SK-N-SH (cell line): ENCODE data around the gene CPLX1. TPM values are rescaled to one million over a fixed set of nuclear protein-coding genes. Genes with fewer than 3 reads are reported as not detected.

ENCODE experiments used
- CTCF ChIA-PET: fragments of 300-600, 350-600 bp; formaldehyde crosslinking; extraction: SDS; loops from one replicate; lab custom pipeline; 2021; lab: Yijun Ruan, JAX
- POLR2A ChIA-PET: fragments of 350-600 bp; sonication (Branson Sonifier 250); formaldehyde crosslinking; extraction: SDS; loops from one replicate; lab custom pipeline; 2020; ENCODE audit warnings: antibody characterized with exemption, inconsistent platforms; lab: Yijun Ruan, JAX
- DNase-seq: peaks from one replicate; pipeline ENCODE4 v3.0.0; 2012
- H2AFZ ChIP-seq: fragments of 200-600 bp; sonication (generic); 2 replicates; pipeline ENCODE4 v1.8.1; 2016; ENCODE audit warnings: antibody characterized with exemption, mild to moderate bottlenecking, low read depth
- H3F3A ChIP-seq: fragments of 200-600 bp; sonication (generic); replicated peaks from 2 replicates; pipeline ENCODE3; 2016; ENCODE audit warnings: antibody characterized with exemption, mild to moderate bottlenecking; ENCODE audit not compliant: insufficient read depth
- H3K27ac ChIP-seq, 2 experiments: fragments of 200-500 bp in 1 of 2; fragments of 200-600 bp in 1 of 2; sonication (Bioruptor generic) in 1 of 2; sonication (generic), shearing (Covaris generic) in 1 of 2; 2 replicates each; pipeline versions ENCODE4 v1.5.1 to v1.6.1; 2014 to 2016; ENCODE audit warnings: low read depth in 2 of 2, inconsistent platforms in 1 of 2, low read length in 1 of 2, mild to moderate bottlenecking in 1 of 2, mixed read lengths in 1 of 2
- H3K27me3 ChIP-seq: fragments of 200-600 bp; sonication (generic), shearing (Covaris generic); 2 replicates; pipeline ENCODE4 v1.6.1; 2016; ENCODE audit warnings: mixed run types; ENCODE audit not compliant: insufficient read depth
- H3K36me3 ChIP-seq, 2 experiments: fragments of 200-500 bp in 1 of 2; fragments of 200-600 bp in 1 of 2; sonication (Bioruptor generic) in 1 of 2; sonication (generic) in 1 of 2; replicated peaks in 1 of 2; 2 replicates each; pipeline versions ENCODE3 to v1.5.1; 2014 to 2016; ENCODE audit warnings: low read length in 1 of 2, mild to moderate bottlenecking in 1 of 2; ENCODE audit not compliant: insufficient read depth in 2 of 2, control insufficient read depth in 1 of 2
- H3K4me1 ChIP-seq, 2 experiments: fragments of 200-500 bp in 1 of 2; fragments of 200-600 bp in 1 of 2; sonication (Bioruptor generic) in 1 of 2; sonication (generic), shearing (Covaris generic) in 1 of 2; 2 replicates each; pipeline versions ENCODE4 v1.5.1 to v1.6.1; 2014 to 2016; ENCODE audit warnings: low read depth in 1 of 2, low read length in 1 of 2, mixed run types in 1 of 2; ENCODE audit not compliant: insufficient read depth in 2 of 2, control insufficient read depth in 1 of 2
- H3K4me2 ChIP-seq: fragments of 200-600 bp; sonication (generic), shearing (Covaris generic); 2 replicates; pipeline ENCODE4 v1.6.1; 2017; ENCODE audit warnings: mixed run types
- H3K4me3 ChIP-seq, 2 experiments: fragments of 200-500 bp in 1 of 2; fragments of 200-600 bp in 1 of 2; sonication (Bioruptor generic) in 1 of 2; sonication (generic), shearing (Covaris generic) in 1 of 2; 2 replicates each; pipeline versions ENCODE4 v1.5.1 to v1.8.1; 2014 to 2016; ENCODE audit warnings: low read depth in 2 of 2, inconsistent platforms in 1 of 2, low read length in 1 of 2, mild to moderate bottlenecking in 1 of 2, mixed read lengths in 1 of 2, moderate library complexity in 1 of 2
- H3K79me2 ChIP-seq: fragments of 200-600 bp; sonication (generic); 2 replicates; pipeline ENCODE4 v1.8.1; 2017; ENCODE audit warnings: mild to moderate bottlenecking; ENCODE audit not compliant: insufficient read depth
- H3K9ac ChIP-seq: fragments of 200-600 bp; sonication (generic); 2 replicates; pipeline ENCODE4 v1.6.1; 2017; ENCODE audit warnings: mixed run types
- H3K9me2 ChIP-seq: fragments of 200-600 bp; sonication (generic); 2 replicates; pipeline ENCODE4 v1.6.1; 2017; ENCODE audit warnings: mixed run types
- H3K9me3 ChIP-seq: fragments of 200-600 bp; sonication (generic); 2 replicates; pipeline ENCODE4 v1.6.1; 2017; ENCODE audit warnings: mixed run types, mild to moderate bottlenecking, moderate library complexity
- H4K20me1 ChIP-seq: fragments of 200-600 bp; sonication (generic); 2 replicates; pipeline ENCODE4 v1.6.1; 2017; ENCODE audit warnings: mild to moderate bottlenecking, mixed run types; ENCODE audit not compliant: insufficient read depth
- CHD2 ChIP-seq: fragments of 150-350 bp; IDR thresholded peaks from 2 replicates; pipeline ENCODE4 v1.6.1; 2018; ENCODE audit warnings: low read length; ENCODE audit not compliant: partially characterized antibody
- ELF1 ChIP-seq: IDR thresholded peaks from 2 replicates; pipeline ENCODE4 v1.4.0; 2012
- EP300 ChIP-seq, 2 experiments: IDR thresholded peaks; 2 replicates each; pipeline versions ENCODE4 v1.4.0 to v1.6.1; 2012; ENCODE audit warnings: borderline replicate concordance in 1 of 2, low read depth in 1 of 2, low read length in 1 of 2
- EZH2phosphoT487 ChIP-seq: fragments of 200-600 bp; sonication (generic); IDR thresholded peaks from 2 replicates; pipeline ENCODE4 v1.6.1; 2017; ENCODE audit warnings: low read depth, mixed run types, mild to moderate bottlenecking, antibody characterized with exemption, moderate library complexity, borderline replicate concordance
- FOSL2 ChIP-seq: IDR thresholded peaks from 2 replicates; pipeline ENCODE4 v1.4.0; 2012; ENCODE audit warnings: low read depth, mild to moderate bottlenecking, moderate library complexity, borderline replicate concordance
- FOXJ3 ChIP-seq: sonication (generic); formaldehyde crosslinking; IDR thresholded peaks from 2 replicates; pipeline ENCODE4 v1.5.1; 2020; ENCODE audit warnings: mild to moderate bottlenecking, missing genetic modification reagents
- GABPA ChIP-seq: IDR thresholded peaks from 2 replicates; pipeline ENCODE4 v1.4.0; 2012; ENCODE audit warnings: low read depth, mild to moderate bottlenecking
- IRF3 ChIP-seq: fragments of 150-350 bp; IDR thresholded peaks from 2 replicates; pipeline ENCODE4 v1.6.1; 2016; ENCODE audit warnings: mild to moderate bottlenecking, low read depth, low read length
- JUND ChIP-seq: IDR thresholded peaks from 2 replicates; pipeline ENCODE4 v1.4.0; 2012
- MAX ChIP-seq: IDR thresholded peaks from 2 replicates; pipeline ENCODE4 v1.4.0; 2012; ENCODE audit warnings: low read depth
- NRF1 ChIP-seq: IDR thresholded peaks from 2 replicates; pipeline ENCODE4 v1.6.1; 2012; ENCODE audit warnings: low read depth, mild to moderate bottlenecking, low read length
- PBX3 ChIP-seq: IDR thresholded peaks from 2 replicates; pipeline ENCODE4; 2012
- REST ChIP-seq: IDR thresholded peaks from 2 replicates; pipeline ENCODE4 v1.6.1; 2012; ENCODE audit warnings: mild to moderate bottlenecking, low read depth, low read length, moderate library complexity
- RFX5 ChIP-seq: IDR thresholded peaks from 2 replicates; pipeline ENCODE4 v1.6.1; 2012; ENCODE audit warnings: mild to moderate bottlenecking, improper control_type of control experiment, low read length
- RXRA ChIP-seq: IDR thresholded peaks from 2 replicates; pipeline ENCODE4 v1.4.0; 2012; ENCODE audit warnings: low read depth, mild to moderate bottlenecking, borderline replicate concordance
- TAF1 ChIP-seq: IDR thresholded peaks from 2 replicates; pipeline ENCODE4 v1.6.1; 2012; ENCODE audit warnings: low read depth, mild to moderate bottlenecking, low read length, moderate library complexity, borderline replicate concordance
- WGBS: methylation state at CpG from one replicate; pipeline ENCODE4 v1.1.6; 2017; ENCODE audit warnings: low lambda C conversion rate; 5-methylcytosine and 5-hydroxymethylcytosine counted together
- polyA plus RNA-seq, 3 experiments: library from polyadenylated mRNA; depleted of rRNA; stranded (reverse); fragments of >200 nt; gene quantifications; 2 replicates each; pipeline ENCODE4 v1.2.3, GENCODE V29; 2012

Gene CPLX1
- polyA plus RNA-seq, 1 of the 3 experiments (the other 2 are of a cell fraction): 0.56 TPM

GRCh38 chr4:803884-804283 lies 22.0 kb downstream of the CPLX1 start:
- no peak overlapping the region for H2AFZ ChIP-seq
- H3K9me2 ChIP-seq: no peaks in the 10 kb centered on the region
- no peak overlapping the region for H3K9ac ChIP-seq
- H3K4me1 ChIP-seq: no peaks in the 10 kb centered on the region
- no peak overlapping the region for H3K27ac ChIP-seq
- ChIA-PET CTCF (no interaction called here), POLR2A (no interaction called here)
- H4K20me1 ChIP-seq: no peaks in the 10 kb centered on the region
- no peaks in the 10 kb centered on the region for H3K79me2 ChIP-seq
- no peaks in the 10 kb centered on the region for H3F3A ChIP-seq
- no peaks in the 10 kb centered on the region for H3K36me3 ChIP-seq
- H3K27me3 ChIP-seq: no peaks in the 10 kb centered on the region
- H3K9me3 ChIP-seq: no peaks in the 10 kb centered on the region
- no peak overlapping the region for H3K4me3 ChIP-seq
- WGBS: 78% methylated on average over 11 of the region's 13 CpGs
- no peak overlapping the region for H3K4me2 ChIP-seq
- no peak for DNase-seq
- no peak for TF ChIP-seq REST
- no peak for TF ChIP-seq IRF3
- TF ChIP-seq GABPA: no peak
- no peak for TF ChIP-seq TAF1
- no peak for TF ChIP-seq JUND
- no peak for TF ChIP-seq CHD2
- TF ChIP-seq PBX3: no peak
- no peak for TF ChIP-seq FOXJ3 (CRISPR knock-in tag)
- no peak for TF ChIP-seq RXRA
- TF ChIP-seq RFX5: no peak

- Histone ChIP-seq H3K4me2 (no peak overlapping the region), H3K9me3 (no peaks in the 10 kb centered on the region), H3K9ac (no peak overlapping the region), H3F3A (no peaks in the 10 kb centered on the region), H3K9me2 (no peaks in the 10 kb centered on the region), H3K79me2 (no peaks in the 10 kb centered on the region), H3K27me3 (no peaks in the 10 kb centered on the region), H3K27ac (no peak overlapping the region), H2AFZ (no peak overlapping the region), H3K36me3 (no peaks in the 10 kb centered on the region), H4K20me1 (no peaks in the 10 kb centered on the region), H3K4me1 (no peaks in the 10 kb centered on the region), H3K4me3 (no peak overlapping the region)
- 71% methylated on average over 12 of the region's 13 CpGs for WGBS
- DNase-seq: no peak
- CTCF ChIA-PET: no interaction called here
- POLR2A ChIA-PET: no interaction called here
- TF ChIP-seq EZH2phosphoT487 (no peak), FOXJ3 (CRISPR knock-in tag) (no peak), CHD2 (no peak), ELF1 (no peak), RFX5 (no peak), FOSL2 (no peak), IRF3 (no peak), TAF1 (no peak), NRF1 (no peak), MAX (no peak), EP300 (IDR thresholded peaks at IDR 0.05; ENCODE audit: borderline replicate concordance in 1 of 2, low read depth in 1 of 2, low read length in 1 of 2) (no peak)
Measured at GRCh38 chr4:801436-802124, 24.3 kb downstream of the CPLX1 start.
